IMR-90 (cell line): ENCODE measurements around the gene FUBP1. TPM values are rescaled to one million over a fixed set of nuclear protein-coding genes. Genes with fewer than 3 reads are reported as not detected.

Experiments used
- ATAC-seq: fragments of 200-7000 bp; cut with Tn5 transposase; 2 replicates; pipeline ENCODE4 v1.9.1; 2020; ENCODE audit warnings: low read depth, mild to moderate bottlenecking, moderate library complexity
- BruUV-seq: library from RNA; stranded (reverse); fragments of 400-500 nt; replicated peaks from 2 replicates; lab custom pipeline; 2021; lab: Mats Ljungman, UMichigan
- CTCF ChIA-PET: fragments of 300-600 bp; formaldehyde crosslinking; extraction: SDS; loops from one replicate; lab custom pipeline; 2021; ENCODE audit warnings: antibody characterized with exemption; lab: Yijun Ruan, JAX
- POLR2A ChIA-PET: fragments of 300-600 bp; sonication (Branson Sonifier 250); formaldehyde crosslinking; loops from one replicate; lab custom pipeline; 2022; ENCODE audit warnings: antibody characterized with exemption; ENCODE audit not compliant: unreplicated experiment; lab: Charles Lee
- DNase-seq: peaks from one replicate; pipeline ENCODE4 v3.0.0; 2013
- H2AFZ ChIP-seq: replicated peaks from 2 replicates; pipeline ENCODE3; 2013; ENCODE audit warnings: low read length, mild to moderate bottlenecking; ENCODE audit not compliant: poor library complexity
- H2AK5ac ChIP-seq: 2 replicates; pipeline ENCODE4 v1.6.1; 2013; ENCODE audit warnings: low read depth, low read length, inconsistent platforms
- H2AK9ac ChIP-seq: replicated peaks from 2 replicates; pipeline ENCODE3; 2013; ENCODE audit warnings: mild to moderate bottlenecking, low read depth, low read length, moderate library complexity; ENCODE audit not compliant: poor library complexity
- H2BK120ac ChIP-seq: 2 replicates; pipeline ENCODE4 v1.6.1; 2013; ENCODE audit warnings: low read depth, low read length, inconsistent platforms
- H2BK15ac ChIP-seq: 3 replicates; pipeline ENCODE4 v1.6.1; 2013; ENCODE audit warnings: low read depth, low read length, inconsistent platforms
- H2BK20ac ChIP-seq: 2 replicates; pipeline ENCODE4 v1.6.1; 2013; ENCODE audit warnings: low read depth, mild to moderate bottlenecking, inconsistent platforms, low read length, moderate library complexity
- H2BK5ac ChIP-seq: 2 replicates; pipeline ENCODE4 v1.6.1; 2013; ENCODE audit warnings: mild to moderate bottlenecking, low read depth, low read length, inconsistent platforms; ENCODE audit not compliant: poor library complexity, severe bottlenecking
- H3K14ac ChIP-seq: replicated peaks from 2 replicates; pipeline ENCODE4 v1.6.1; 2013; ENCODE audit warnings: low read depth, low read length, inconsistent platforms
- H3K18ac ChIP-seq: 2 replicates; pipeline ENCODE4 v1.6.1; 2013; ENCODE audit warnings: low read depth, low read length, control low read depth
- H3K23ac ChIP-seq: 2 replicates; pipeline ENCODE4 v1.6.1; 2013; ENCODE audit warnings: low read depth, low read length, inconsistent platforms
- H3K27ac ChIP-seq: 2 replicates; pipeline ENCODE4 v1.5.1; 2013; ENCODE audit warnings: mild to moderate bottlenecking, control low read depth, low read length; ENCODE audit not compliant: insufficient read depth
- H3K27me3 ChIP-seq: 2 replicates; pipeline ENCODE4 v1.6.1; 2013; ENCODE audit warnings: low read length; ENCODE audit not compliant: control insufficient read depth, insufficient read depth
- H3K36me3 ChIP-seq: 2 replicates; pipeline ENCODE4 v1.6.1; 2013; ENCODE audit warnings: low read length, mixed read lengths; ENCODE audit not compliant: control insufficient read depth, insufficient read depth
- H3K4ac ChIP-seq: 2 replicates; pipeline ENCODE4 v1.6.1; 2013; ENCODE audit warnings: low read depth, low read length, inconsistent platforms
- H3K4me1 ChIP-seq: 2 replicates; pipeline ENCODE4 v1.6.1; 2013; ENCODE audit warnings: low read length, mixed read lengths; ENCODE audit not compliant: control insufficient read depth, insufficient read depth
- H3K4me2 ChIP-seq: 2 replicates; pipeline ENCODE4 v1.6.1; 2013; ENCODE audit warnings: low read depth, mild to moderate bottlenecking, control low read depth, low read length, moderate library complexity
- H3K4me3 ChIP-seq: 2 replicates; pipeline ENCODE4 v1.5.1; 2013; ENCODE audit warnings: low read depth, mild to moderate bottlenecking, control low read depth, low read length, moderate library complexity; ENCODE audit not compliant: insufficient read depth
- H3K56ac ChIP-seq: 2 replicates; pipeline ENCODE4 v1.6.1; 2013; ENCODE audit warnings: low read length, inconsistent platforms; ENCODE audit not compliant: insufficient read depth; ENCODE audit errors: extremely low read depth
- H3K79me1 ChIP-seq, 2 experiments: 2 replicates each; pipeline ENCODE4 v1.6.1; 2013; ENCODE audit warnings: low read length in 2 of 2, inconsistent platforms in 1 of 2, low read depth in 1 of 2
- H3K9ac ChIP-seq: 2 replicates; pipeline ENCODE4 v1.6.1; 2013; ENCODE audit warnings: low read depth, low read length, control low read depth
- H3K9me1 ChIP-seq: 2 replicates; pipeline ENCODE4 v1.6.1; 2013; ENCODE audit warnings: low read length, inconsistent platforms; ENCODE audit not compliant: insufficient read depth
- H3K9me3 ChIP-seq: 2 replicates; pipeline ENCODE4 v1.6.1; 2013; ENCODE audit warnings: low read length; ENCODE audit not compliant: control insufficient read depth, insufficient read depth
- H4K20me1 ChIP-seq: 2 replicates; pipeline ENCODE4 v1.6.1; 2013; ENCODE audit warnings: low read length, inconsistent platforms; ENCODE audit not compliant: insufficient read depth
- H4K5ac ChIP-seq: 2 replicates; pipeline ENCODE4 v1.6.1; 2013; ENCODE audit warnings: mild to moderate bottlenecking, low read depth, low read length, control low read depth
- H4K8ac ChIP-seq, 2 experiments: 2 replicates each; pipeline ENCODE4 v1.6.1; 2013; ENCODE audit warnings: low read depth in 2 of 2, low read length in 2 of 2, control low read depth in 1 of 2, inconsistent platforms in 1 of 2
- H4K91ac ChIP-seq: 2 replicates; pipeline ENCODE4 v1.6.1; 2013; ENCODE audit warnings: low read depth, low read length, inconsistent platforms; ENCODE audit not compliant: insufficient read depth
- BHLHE40 ChIP-seq: fragments of 150-350 bp; IDR thresholded peaks from 2 replicates; pipeline ENCODE4 v1.6.1; 2016; ENCODE audit warnings: mild to moderate bottlenecking, low read depth, low read length
- CEBPB ChIP-seq: IDR thresholded peaks from 2 replicates; pipeline ENCODE4 v1.6.1; 2012; ENCODE audit warnings: low read depth, low read length, improper control_type of control experiment
- CHD1 ChIP-seq: IDR thresholded peaks from 2 replicates; pipeline ENCODE4 v1.6.1; 2012; ENCODE audit warnings: low read depth, low read length, improper control_type of control experiment
- CTCF ChIP-seq: conservative IDR thresholded peaks from 2 replicates; pipeline ENCODE4 v1.5.1; 2012; ENCODE audit warnings: mild to moderate bottlenecking, low read depth, low read length, improper control_type of control experiment
- ELK1 ChIP-seq: fragments of 150-350 bp; IDR thresholded peaks from 2 replicates; pipeline ENCODE4 v1.6.1; 2016; ENCODE audit warnings: low read depth, mild to moderate bottlenecking, low read length, moderate library complexity, borderline replicate concordance
- FOS ChIP-seq: fragments of 150-350 bp; IDR thresholded peaks from 2 replicates; pipeline ENCODE4 v1.6.1; 2016; ENCODE audit warnings: low read depth, low read length
- MAFK ChIP-seq: IDR thresholded peaks from 2 replicates; pipeline ENCODE4 v1.6.1; 2012; ENCODE audit warnings: low read depth, low read length, improper control_type of control experiment
- MAZ ChIP-seq: IDR thresholded peaks from 2 replicates; pipeline ENCODE4 v1.6.1; 2012; ENCODE audit warnings: low read depth, mild to moderate bottlenecking, low read length, improper control_type of control experiment, moderate library complexity, borderline replicate concordance
- MXI1 ChIP-seq: IDR thresholded peaks from 2 replicates; pipeline ENCODE4 v1.6.1; 2012; ENCODE audit warnings: low read depth, mild to moderate bottlenecking, low read length, moderate library complexity, borderline replicate concordance
- NFE2L2 ChIP-seq: fragments of 150-350 bp; IDR thresholded peaks from 2 replicates; pipeline ENCODE4 v1.6.1; 2016; ENCODE audit warnings: low read depth, mild to moderate bottlenecking, low read length
- POLR2A ChIP-seq: IDR thresholded peaks from 2 replicates; pipeline ENCODE4 v1.6.1; 2012; ENCODE audit warnings: mild to moderate bottlenecking, low read depth, low read length
- RAD21 ChIP-seq: IDR thresholded peaks from 2 replicates; pipeline ENCODE4 v1.6.1; 2012; ENCODE audit warnings: low read length, improper control_type of control experiment
- RCOR1 ChIP-seq: IDR thresholded peaks from 2 replicates; pipeline ENCODE4 v1.6.1; 2012; ENCODE audit warnings: mild to moderate bottlenecking, low read length, improper control_type of control experiment; ENCODE audit not compliant: insufficient replicate concordance
- RFX5 ChIP-seq: IDR thresholded peaks from 2 replicates; pipeline ENCODE4 v1.8.0; 2012; ENCODE audit warnings: low read depth, mild to moderate bottlenecking, low read length, moderate library complexity
- SMC3 ChIP-seq: fragments of 150-350 bp; IDR thresholded peaks from 2 replicates; pipeline ENCODE4 v1.6.1; 2016; ENCODE audit warnings: low read depth, mild to moderate bottlenecking, antibody characterized with exemption, low read length, moderate library complexity
- dilution Hi-C: fragments of 300-500 bp; cut with HindIII; formaldehyde crosslinking; loops from one replicate; pipeline ENCODE4 v1.14.3; 2018; ENCODE audit warnings: low sequenced_read_pairs; ENCODE audit not compliant: unreplicated experiment
- in situ Hi-C: fragments of 300-500 bp; cut with MboI; formaldehyde crosslinking; loops from 3 replicates; pipeline ENCODE4 v1.14.3; 2019; ENCODE audit warnings: low sequenced_read_pairs, inconsistent platforms, mixed read lengths
- intact Hi-C: fragments of 100-400 bp; cut with micrococcal nuclease; formaldehyde crosslinking; loops from 2 replicates; pipeline ENCODE4 v1.10.0; 2022
- polyA plus RNA-seq, 3 experiments: library from polyadenylated mRNA; depleted of rRNA; stranded (reverse); fragments of >200 nt; gene quantifications; 2 replicates each; pipeline ENCODE4 v1.2.3, GENCODE V29; 2012; ENCODE audit warnings: low replicate concordance in 1 of 3
- total RNA-seq: library from RNA; depleted of rRNA; stranded (reverse); fragments of >200 nt; gene quantifications from 2 replicates; pipeline ENCODE4 v1.2.3, GENCODE V29; 2012
- TF ChIP-seq, protein P1 (sequence below): fragments of 150-350 bp; IDR thresholded peaks from 2 replicates; pipeline ENCODE4 v1.6.1; 2017; ENCODE audit warnings: mild to moderate bottlenecking, antibody characterized with exemption, low read length, low read depth

Gene FUBP1
- total and polyA plus RNA-seq, 2 of the 4 experiments (the other 2 are of a cell fraction): 94.7 to 129 TPM

- H4K5ac ChIP-seq: no peak overlapping the region
- H3K36me3 ChIP-seq: peaks cover 21% of the 10 kb centered on the region
- dilution Hi-C loops: no loop called here
- no peak overlapping the region for H3K14ac ChIP-seq
- no peak overlapping the region for H3K9ac ChIP-seq
- no peak overlapping the region for H3K4me3 ChIP-seq
- no peak overlapping the region for H3K18ac ChIP-seq
- POLR2A ChIA-PET: no interaction called here
- H3K4ac ChIP-seq: no peak overlapping the region
- ATAC-seq (no peak), DNase-seq (no peak)
- H3K4me1 ChIP-seq: no peaks in the 10 kb centered on the region
- no peak overlapping the region for H3K27ac ChIP-seq
- no peak overlapping the region for H2BK15ac ChIP-seq
- H3K4me2 ChIP-seq: no peak overlapping the region
- no peak overlapping the region for H2AK5ac ChIP-seq
- H4K8ac ChIP-seq: no peak overlapping the region
- no TSS peak for BruUV-seq
- H3K9me3 ChIP-seq: no peaks in the 10 kb centered on the region
- in situ Hi-C loops: no loop called here
- H2BK120ac ChIP-seq: no peak overlapping the region
- TF ChIP-seq CHD1 (no peak), FOS (no peak), ELK1 (no peak), POLR2A (no peak), RFX5 (no peak), RAD21 (no peak), NFE2L2 (no peak), MXI1 (no peak), MAFK (no peak), CTCF (no peak), SMC3 (no peak), CEBPB (no peak), RCOR1 (no peak), BHLHE40 (no peak), MAZ (no peak)
- TF ChIP-seq, protein P1, sequence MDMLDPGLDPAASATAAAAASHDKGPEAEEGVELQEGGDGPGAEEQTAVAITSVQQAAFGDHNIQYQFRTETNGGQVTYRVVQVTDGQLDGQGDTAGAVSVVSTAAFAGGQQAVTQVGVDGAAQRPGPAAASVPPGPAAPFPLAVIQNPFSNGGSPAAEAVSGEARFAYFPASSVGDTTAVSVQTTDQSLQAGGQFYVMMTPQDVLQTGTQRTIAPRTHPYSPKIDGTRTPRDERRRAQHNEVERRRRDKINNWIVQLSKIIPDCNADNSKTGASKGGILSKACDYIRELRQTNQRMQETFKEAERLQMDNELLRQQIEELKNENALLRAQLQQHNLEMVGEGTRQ: no peak
- H3K56ac ChIP-seq: no peak overlapping the region
- H3K23ac ChIP-seq: no peak overlapping the region
- no peak overlapping the region for H2AFZ ChIP-seq
- intact Hi-C loops: no loop called here
- H3K27me3 ChIP-seq: no peaks in the 10 kb centered on the region
- peaks cover 12 to 25% of the 10 kb centered on the region in 2 experiments for H3K79me1 ChIP-seq
- H2BK5ac ChIP-seq: no peak overlapping the region
- 0 out of 2 replicates have a peak, but pooled peaks cover 4% of the 10 kb centered on the region for H3K9me1 ChIP-seq
- CTCF ChIA-PET: no interaction called here
- no peak overlapping the region for H2AK9ac ChIP-seq
- no peaks in the 10 kb centered on the region; the same call in 1 of the 2 replicates for H4K20me1 ChIP-seq
- H2BK20ac ChIP-seq: no peak overlapping the region
- no peak overlapping the region for H4K91ac ChIP-seq
Observed at GRCh38 chr1:78015148-78015547, 36.3 kb upstream of the FUBP1 start.
